Osteoblast (primary cell): ENCODE results near the gene LPAR5. TPM values are rescaled to one million over a fixed set of nuclear protein-coding genes. Genes with fewer than 3 reads are reported as not detected.

Experiments used
- DNase-seq: peaks from one replicate; pipeline ENCODE4 v3.0.0; 2011; ENCODE audit warnings: low spot score, mixed read lengths; ENCODE audit not compliant: insufficient read length; ENCODE audit errors: missing footprints
- H2AFZ ChIP-seq: 2 replicates; pipeline ENCODE4 v1.6.0; 2011; ENCODE audit warnings: mild to moderate bottlenecking, low read length
- H3K27ac ChIP-seq: 2 replicates; pipeline ENCODE4 v1.5.1; 2011; ENCODE audit warnings: mild to moderate bottlenecking, low read depth, low read length, moderate library complexity
- H3K27me3 ChIP-seq: 2 replicates; pipeline ENCODE4 v1.6.0; 2012; ENCODE audit warnings: mild to moderate bottlenecking, control low read depth, inconsistent platforms, low read length, moderate library complexity; ENCODE audit not compliant: insufficient read depth
- H3K36me3 ChIP-seq: 2 replicates; pipeline ENCODE4 v1.5.1; 2011; ENCODE audit warnings: mild to moderate bottlenecking, low read length, control low read depth, moderate library complexity; ENCODE audit not compliant: insufficient read depth
- H3K4me1 ChIP-seq: 2 replicates; pipeline ENCODE4 v1.5.1; 2011; ENCODE audit warnings: mild to moderate bottlenecking, low read length, control low read depth, moderate library complexity; ENCODE audit not compliant: insufficient read depth
- H3K4me2 ChIP-seq: 2 replicates; pipeline ENCODE4 v1.6.0; 2011; ENCODE audit warnings: mild to moderate bottlenecking, low read length; ENCODE audit not compliant: insufficient read depth
- H3K4me3 ChIP-seq: fragments of 200-600 bp; sonication (generic); 3 replicates; pipeline ENCODE4 v1.5.1; 2012; ENCODE audit warnings: mild to moderate bottlenecking, low read length, inconsistent platforms; ENCODE audit not compliant: insufficient read depth
- H3K79me2 ChIP-seq: 2 replicates; pipeline ENCODE4 v1.6.0; 2012; ENCODE audit warnings: mild to moderate bottlenecking, low read length, control low read depth, inconsistent platforms; ENCODE audit not compliant: insufficient read depth
- H3K9me3 ChIP-seq: 2 replicates; pipeline ENCODE4 v1.5.1; 2011; ENCODE audit warnings: low read depth, low read length, control low read depth
- H4K20me1 ChIP-seq: 2 replicates; pipeline ENCODE4 v1.6.0; 2012; ENCODE audit warnings: mild to moderate bottlenecking, low read length, control low read depth; ENCODE audit not compliant: insufficient read depth
- total RNA-seq: library from RNA; depleted of rRNA; stranded (reverse); fragments of >200 nt; gene quantifications from 2 replicates; pipeline ENCODE4 v1.2.3, GENCODE V29; 2012
- TF ChIP-seq, protein P1 (sequence below): IDR thresholded peaks from 2 replicates; pipeline ENCODE4 v1.5.1; 2011; ENCODE audit warnings: mild to moderate bottlenecking, low read depth, low read length, moderate library complexity; ENCODE audit errors: extremely low read depth

The LPAR5 gene
- total RNA-seq, 1 donor, result not detected

DNA sequence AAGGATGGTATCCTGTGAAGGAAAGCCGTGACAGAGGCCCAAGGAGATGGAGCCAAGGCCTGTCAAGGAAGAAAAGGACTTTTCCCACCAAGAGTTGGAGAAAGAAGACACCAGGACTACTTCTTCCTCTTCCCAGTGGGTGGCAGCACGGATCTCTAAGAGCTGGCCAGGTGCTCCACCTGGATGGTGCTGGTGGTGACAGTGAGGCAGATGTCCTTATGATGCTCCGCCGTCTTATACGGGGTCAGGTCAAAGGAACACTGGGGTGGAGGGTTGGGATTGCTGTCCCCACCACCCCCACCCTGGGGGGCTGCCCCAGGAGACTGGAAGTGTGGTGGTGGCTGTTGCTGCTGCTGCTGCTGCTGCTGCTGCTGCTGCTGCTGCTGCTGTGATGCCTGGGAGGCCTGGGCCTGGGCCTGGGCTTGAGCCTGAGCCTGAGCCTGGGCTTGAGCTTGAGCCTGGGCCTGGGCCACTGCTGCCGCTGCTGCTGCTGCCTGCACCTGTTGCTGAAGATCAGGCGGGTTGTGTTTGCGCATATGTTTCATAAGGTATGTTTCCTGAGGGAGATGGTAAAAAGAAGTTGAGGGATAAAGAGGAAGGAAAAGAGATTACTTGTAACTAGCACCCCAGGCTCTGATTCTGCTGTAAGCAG is 31.9 kb upstream of the LPAR5 start:
- Histone ChIP-seq H3K4me3 (no peak overlapping the region), H3K4me2 (no peak overlapping the region), H3K36me3 (peaks cover 57% of the 10 kb centered on the region), H3K79me2 (peaks cover 2% of the 10 kb centered on the region), H3K27me3 (no peaks in the 10 kb centered on the region), H3K4me1 (peaks cover 3% of the 10 kb centered on the region), H2AFZ (no peak overlapping the region), H3K9me3 (no peaks in the 10 kb centered on the region), H4K20me1 (no peaks in the 10 kb centered on the region), H3K27ac (no peak overlapping the region)
- TF ChIP-seq, protein P1, sequence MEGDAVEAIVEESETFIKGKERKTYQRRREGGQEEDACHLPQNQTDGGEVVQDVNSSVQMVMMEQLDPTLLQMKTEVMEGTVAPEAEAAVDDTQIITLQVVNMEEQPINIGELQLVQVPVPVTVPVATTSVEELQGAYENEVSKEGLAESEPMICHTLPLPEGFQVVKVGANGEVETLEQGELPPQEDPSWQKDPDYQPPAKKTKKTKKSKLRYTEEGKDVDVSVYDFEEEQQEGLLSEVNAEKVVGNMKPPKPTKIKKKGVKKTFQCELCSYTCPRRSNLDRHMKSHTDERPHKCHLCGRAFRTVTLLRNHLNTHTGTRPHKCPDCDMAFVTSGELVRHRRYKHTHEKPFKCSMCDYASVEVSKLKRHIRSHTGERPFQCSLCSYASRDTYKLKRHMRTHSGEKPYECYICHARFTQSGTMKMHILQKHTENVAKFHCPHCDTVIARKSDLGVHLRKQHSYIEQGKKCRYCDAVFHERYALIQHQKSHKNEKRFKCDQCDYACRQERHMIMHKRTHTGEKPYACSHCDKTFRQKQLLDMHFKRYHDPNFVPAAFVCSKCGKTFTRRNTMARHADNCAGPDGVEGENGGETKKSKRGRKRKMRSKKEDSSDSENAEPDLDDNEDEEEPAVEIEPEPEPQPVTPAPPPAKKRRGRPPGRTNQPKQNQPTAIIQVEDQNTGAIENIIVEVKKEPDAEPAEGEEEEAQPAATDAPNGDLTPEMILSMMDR, result no peak
- peak; percentile 52 for DNase-seq

DNA sequence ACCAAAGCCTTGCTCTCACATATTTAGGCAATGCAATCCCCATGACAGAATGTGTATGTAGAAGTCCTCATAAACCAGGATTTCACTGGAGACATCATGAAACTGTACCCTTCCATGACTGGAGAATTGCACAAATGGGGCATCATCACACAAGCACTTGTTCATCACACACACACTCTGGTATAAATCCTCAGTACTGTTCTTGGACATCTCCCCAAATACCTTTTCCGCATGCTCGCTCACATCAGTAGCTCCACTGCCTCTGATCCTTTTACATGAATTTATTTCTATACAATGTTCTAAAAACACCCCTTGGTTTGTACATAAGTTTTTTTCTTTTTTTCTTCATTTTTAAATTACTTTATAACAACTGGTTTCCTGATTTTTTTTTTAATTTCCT is 30.5 kb upstream of the LPAR5 start:
- Histone ChIP-seq H3K36me3 (peaks cover 44% of the 10 kb centered on the region), H3K4me3 (no peak overlapping the region), H3K79me2 (peaks cover 15% of the 10 kb centered on the region), H3K4me2 (no peak overlapping the region), H3K9me3 (no peaks in the 10 kb centered on the region), H3K27me3 (no peaks in the 10 kb centered on the region), H4K20me1 (no peaks in the 10 kb centered on the region), H2AFZ (no peak overlapping the region), H3K4me1 (peaks cover 9% of the 10 kb centered on the region), H3K27ac (no peak overlapping the region)
- DNase-seq, result no peak
- TF ChIP-seq, protein P1, result no peak

DNA sequence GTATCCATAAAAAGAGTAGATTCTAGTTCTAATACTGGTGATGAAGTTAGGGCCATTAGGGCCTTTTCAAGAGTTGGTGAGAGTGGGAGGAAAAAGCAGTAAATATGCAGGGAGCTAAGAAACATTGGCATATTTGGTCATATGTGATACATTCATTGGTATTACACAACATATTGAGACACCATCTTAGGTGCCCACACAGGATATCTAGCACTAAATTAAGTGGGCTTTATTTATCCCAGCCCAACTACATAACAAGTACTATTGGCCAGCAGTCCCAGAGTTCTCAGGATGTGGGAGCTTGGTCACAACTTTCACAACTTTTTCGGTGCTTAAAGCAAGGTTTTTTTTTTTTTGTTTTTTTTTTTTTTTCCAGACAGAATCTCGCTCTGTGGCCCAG is 29.1 kb upstream of the LPAR5 start:
- Histone ChIP-seq H4K20me1 (no peaks in the 10 kb centered on the region), H2AFZ (no peak overlapping the region), H3K27me3 (no peaks in the 10 kb centered on the region), H3K4me3 (no peak overlapping the region), H3K79me2 (peaks cover 19% of the 10 kb centered on the region), H3K27ac (no peak overlapping the region), H3K4me1 (peaks cover 9% of the 10 kb centered on the region), H3K4me2 (no peak overlapping the region), H3K36me3 (peaks cover 32% of the 10 kb centered on the region), H3K9me3 (no peaks in the 10 kb centered on the region)
- TF ChIP-seq, protein P1, result no peak
- peak; percentile 55 for DNase-seq

DNA sequence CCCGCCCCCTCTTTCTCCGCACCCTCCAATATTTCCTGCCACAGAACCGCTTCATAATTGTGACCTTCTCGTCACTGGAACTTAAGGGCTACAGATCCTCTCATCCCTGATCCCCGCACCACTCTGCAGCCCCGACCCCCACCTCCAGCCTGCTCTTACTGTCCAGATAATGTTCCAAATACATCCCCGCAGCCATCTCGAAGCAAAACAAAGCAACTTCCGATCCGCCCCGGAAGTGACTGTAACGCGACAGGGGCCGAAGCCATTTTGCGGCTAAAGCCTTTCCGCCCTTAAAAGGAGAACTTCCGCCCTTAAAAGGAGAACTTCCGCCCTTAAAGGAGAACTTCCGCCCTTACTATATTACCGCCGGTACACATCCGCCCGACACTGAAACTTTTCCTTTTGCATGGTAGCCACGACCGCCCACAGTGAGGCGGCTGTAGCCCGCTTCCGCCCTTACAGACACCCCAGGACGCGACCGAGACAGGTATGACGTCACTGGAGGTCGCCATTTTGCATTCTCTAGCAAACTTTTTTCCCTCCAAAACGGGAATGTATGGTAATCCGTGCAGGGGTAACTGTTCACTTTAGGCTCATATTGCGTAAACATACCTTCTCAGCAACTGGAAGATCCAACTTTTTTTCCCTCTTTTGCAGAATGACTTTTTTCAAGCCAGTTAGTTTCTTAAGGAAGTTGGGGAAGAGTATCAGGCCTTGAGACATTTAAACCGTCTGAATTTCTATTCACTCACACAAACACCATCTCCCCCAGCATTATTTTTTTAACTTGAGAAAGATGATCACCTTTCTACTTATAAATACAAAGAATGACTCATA is 27.4 kb upstream of the LPAR5 start, which contains the start of gene ING4:
TSS of gene ING4 (minus strand) at position 214 of the 837 bp plus-strand sequence. CDS start at position 196, 18 bp downstream.
- H3K4me3 ChIP-seq, result peak within 1 kb of the TSS; percentile 100
- no peaks in the 10 kb centered on the region for H4K20me1 ChIP-seq
- H3K27ac ChIP-seq, result peak within 1 kb of the TSS; percentile 76
- peaks cover 14% of the 10 kb centered on the region for H3K36me3 ChIP-seq
- DNase-seq, result peak; percentile 98
- no peaks in the 10 kb centered on the region for H3K9me3 ChIP-seq
- peak within 1 kb of the TSS; percentile 99 for H3K4me2 ChIP-seq
- H3K4me1 ChIP-seq, result peaks cover 9% of the 10 kb centered on the region
- H2AFZ ChIP-seq, result peak within 1 kb of the TSS; percentile 98
- TF ChIP-seq, protein P1, result no peak
- no peaks in the 10 kb centered on the region for H3K27me3 ChIP-seq
- H3K79me2 ChIP-seq, result peaks cover 24% of the 10 kb centered on the region
